ENCODE data around the gene GP1BA. TPM values are rescaled to one million over a fixed set of nuclear protein-coding genes. Genes with fewer than 3 reads are reported as not detected.

GP1BA gene
- total RNA-seq, 1 experiment from 2014 or later = not detected

GRCh38 chr17:4966844-4967538 is 34.9 kb downstream of the GP1BA start:
- Mint-ChIP-seq H3K9me3 (ENCODE audit: unreplicated experiment) (no peaks in the 10 kb centered on the region), H3K27ac (ENCODE audit: low read depth, unreplicated experiment) (no peak overlapping the region), H3K4me1 (ENCODE audit: insufficient read depth, unreplicated experiment) (peaks cover 15% of the 10 kb centered on the region), H3K27me3 (ENCODE audit: insufficient read depth, unreplicated experiment) (no peaks in the 10 kb centered on the region), H3K36me3 (ENCODE audit: insufficient read depth, unreplicated experiment) (peaks cover 27% of the 10 kb centered on the region), H3K4me3 (ENCODE audit: unreplicated experiment) (no peak overlapping the region)
- intact Hi-C loops (cut with micrococcal nuclease) = no loop called here
- BruUV-seq (replicated peaks) = no TSS peak
- TF ChIP-seq CTCF (IDR thresholded peaks at IDR 0.05; ENCODE audit: unreplicated experiment) = no peak
- ChIA-PET CTCF (interaction anchor here (0.5 to 2.2 kb wide), 7 partner anchors 19 to 255 kb away, joined by 3 to 11 read pairs (median 4); partner anchors contain the start of genes INCA1 and KIF1C), POLR2A (interaction anchor here (0.6 to 13.3 kb wide), 26 partner anchors 11 to 453 kb away, joined by 3 to 639 read pairs (median 6); partner anchors contain the start of genes C17orf107, CAMTA2, CXCL16 and ENO3)
- peak; percentile 99 for DNase-seq (ENCODE audit: unreplicated experiment)

- no peak within 1 kb of the TSS for H3K27ac Mint-ChIP-seq (ENCODE audit: low read depth, unreplicated experiment)
- H3K9me3 Mint-ChIP-seq (ENCODE audit: unreplicated experiment) = no peaks in the 10 kb centered on the region
- peaks cover 15% of the 10 kb centered on the region for H3K4me1 Mint-ChIP-seq (ENCODE audit: insufficient read depth, unreplicated experiment)
- H3K4me3 Mint-ChIP-seq (ENCODE audit: unreplicated experiment) = no peak within 1 kb of the TSS
- no TSS peak for BruUV-seq (replicated peaks)
- intact Hi-C loops (cut with micrococcal nuclease) = no loop called here
- CTCF ChIA-PET = interaction anchor here (0.5 to 2.2 kb wide), 10 partner anchors 19 to 256 kb away, joined by 3 to 11 read pairs (median 4); partner anchors contain the start of genes INCA1 and KIF1C
- H3K27me3 Mint-ChIP-seq (ENCODE audit: insufficient read depth, unreplicated experiment) = no peaks in the 10 kb centered on the region
- peak; percentile 95 for DNase-seq (ENCODE audit: unreplicated experiment)
- peaks cover 33% of the 10 kb centered on the region for H3K36me3 Mint-ChIP-seq (ENCODE audit: insufficient read depth, unreplicated experiment)
- no peak for TF ChIP-seq CTCF (IDR thresholded peaks at IDR 0.05; ENCODE audit: unreplicated experiment)
- POLR2A ChIA-PET = interaction anchor here (0.6 to 13.3 kb wide), 25 partner anchors 11 to 452 kb away, joined by 3 to 639 read pairs (median 6); partner anchors contain the start of genes C17orf107, CAMTA2, CXCL16 and ENO3
Measured at GRCh38 chr17:4967539-4968485, 35.7 kb downstream of the GP1BA start, which contains the start of gene SPAG7. TSS of gene SPAG7 (minus strand) at chr17:4967817. CDS start at chr17:4967804, 13 bp downstream.

GRCh38 chr17:4968486-4969046 is 36.5 kb downstream of the GP1BA start:
- TF ChIP-seq CTCF (IDR thresholded peaks at IDR 0.05; ENCODE audit: unreplicated experiment) = no peak
- TSS peak; percentile 65 for BruUV-seq (replicated peaks)
- H3K4me3 Mint-ChIP-seq (ENCODE audit: unreplicated experiment) = no peak overlapping the region
- H3K27me3 Mint-ChIP-seq (ENCODE audit: insufficient read depth, unreplicated experiment) = no peaks in the 10 kb centered on the region
- H3K4me1 Mint-ChIP-seq (ENCODE audit: insufficient read depth, unreplicated experiment) = peaks cover 15% of the 10 kb centered on the region
- CTCF ChIA-PET = interaction anchor here (0.6 to 2.4 kb wide), 7 partner anchors 18 to 179 kb away, joined by 3 to 12 read pairs (median 4); no protein-coding TSS in a partner anchor
- POLR2A ChIA-PET = interaction anchor here (0.7 to 13.3 kb wide), 15 partner anchors 10 to 265 kb away, joined by 3 to 639 read pairs (median 8); partner anchors contain the start of genes C17orf107, CAMTA2, ENO3 and INCA1
- intact Hi-C loops (cut with micrococcal nuclease) = loop anchor here (1.0 kb wide), 2 partner anchors 19 to 59 kb away; no protein-coding TSS in a partner anchor
- peaks cover 40% of the 10 kb centered on the region for H3K36me3 Mint-ChIP-seq (ENCODE audit: insufficient read depth, unreplicated experiment)
- peak; percentile 44 for DNase-seq (ENCODE audit: unreplicated experiment)
- H3K9me3 Mint-ChIP-seq (ENCODE audit: unreplicated experiment) = no peaks in the 10 kb centered on the region
- no peak overlapping the region for H3K27ac Mint-ChIP-seq (ENCODE audit: low read depth, unreplicated experiment)

Data from MCF 10A (cell line).